Eye (tissue), 1 donor: ENCODE data around the gene TMEM254.
"Not testable (repeated sequence)": the region's sequence is repeated elsewhere in the genome, so short reads cannot be mapped to it uniquely, and the experiment has no call there.

Source experiments
- DNase-seq: peaks from one replicate; pipeline ENCODE4 v3.0.0-alpha.2; 2015

The TMEM254 gene

DNA sequence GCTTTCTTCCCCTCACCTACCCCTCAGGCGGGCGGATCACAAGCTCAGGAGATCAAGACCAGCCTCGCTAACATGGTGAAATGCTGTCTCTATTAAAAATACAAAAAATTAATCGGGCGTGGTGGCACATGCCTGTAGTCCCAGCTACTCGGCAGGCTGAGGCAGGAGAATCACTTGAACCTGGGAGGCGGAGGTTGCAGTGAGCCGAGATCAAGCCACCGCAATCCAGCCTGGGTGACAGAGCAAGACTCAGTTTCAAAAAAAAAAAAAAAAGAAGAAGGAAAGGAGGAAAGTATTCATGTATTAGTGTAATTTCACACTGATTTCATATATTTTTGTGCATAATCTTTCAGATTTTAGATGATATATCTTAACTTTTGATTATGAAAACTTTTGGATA is 55.2 kb downstream of the TMEM254 start:
- not testable (repeated sequence) for DNase-seq

DNA sequence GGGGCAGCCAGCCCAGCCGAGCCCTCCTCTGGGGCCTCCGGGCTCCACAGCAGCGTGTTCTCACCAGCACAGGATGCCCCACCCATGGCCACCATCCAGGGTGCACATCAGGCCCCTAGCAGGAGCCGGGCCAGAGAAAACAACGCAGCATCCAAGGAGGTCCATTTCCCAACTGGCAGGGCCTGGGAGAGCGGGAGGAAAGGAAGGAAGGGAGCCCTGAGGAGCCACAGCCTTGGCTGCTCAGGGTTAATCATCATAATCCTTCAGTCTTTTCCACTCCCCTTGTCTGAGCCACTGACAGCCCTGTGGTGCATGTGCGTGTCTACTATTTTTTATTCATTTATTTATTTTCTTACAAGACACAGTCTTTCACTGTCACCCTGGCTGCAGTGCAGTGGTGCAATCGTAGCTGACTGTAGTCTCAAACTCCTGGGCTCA is 57.7 kb downstream of the TMEM254 start:
- DNase-seq: peak; percentile 74

DNA sequence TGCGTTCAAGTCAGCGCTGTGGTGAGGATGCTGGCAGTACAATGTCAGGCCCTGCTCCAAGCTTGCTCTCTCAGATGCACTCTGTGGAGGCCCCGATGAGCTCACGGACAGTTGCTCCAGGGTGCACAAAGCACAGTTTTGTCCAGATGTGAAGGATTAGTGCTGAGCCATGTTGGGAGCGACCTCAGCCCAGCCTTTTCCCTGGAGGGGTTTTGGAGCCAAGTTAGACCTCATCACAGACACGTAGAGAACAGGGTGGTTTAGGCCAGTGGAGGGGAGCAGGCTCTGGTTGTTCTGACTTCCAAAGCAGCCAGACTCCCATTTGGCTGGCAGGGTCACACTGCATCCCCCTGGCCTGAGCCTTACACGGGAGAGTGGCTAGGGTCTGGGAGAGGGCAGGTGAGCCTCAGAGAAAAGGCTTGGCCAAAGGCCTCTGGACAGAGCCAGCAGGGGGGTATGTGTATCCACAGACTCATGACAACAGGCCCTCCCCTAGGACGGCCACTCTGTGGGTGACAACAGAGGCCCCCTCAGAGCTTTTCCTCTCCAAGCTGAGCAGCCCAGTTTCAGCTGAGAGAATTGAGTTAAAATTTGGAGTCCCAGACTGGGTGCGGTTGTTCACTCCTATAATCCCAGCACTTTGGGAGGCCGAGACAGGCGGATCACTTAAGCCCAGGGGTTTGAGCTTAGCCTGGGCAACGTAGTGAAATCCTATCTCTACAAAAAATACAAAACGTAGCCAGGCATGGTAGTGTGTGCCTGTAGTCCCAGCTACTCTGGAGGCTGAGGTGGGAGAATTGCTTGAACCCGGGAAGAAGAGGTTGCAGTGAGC is 58.8 kb downstream of the TMEM254 start:
- DNase-seq: peak; percentile 71

DNA sequence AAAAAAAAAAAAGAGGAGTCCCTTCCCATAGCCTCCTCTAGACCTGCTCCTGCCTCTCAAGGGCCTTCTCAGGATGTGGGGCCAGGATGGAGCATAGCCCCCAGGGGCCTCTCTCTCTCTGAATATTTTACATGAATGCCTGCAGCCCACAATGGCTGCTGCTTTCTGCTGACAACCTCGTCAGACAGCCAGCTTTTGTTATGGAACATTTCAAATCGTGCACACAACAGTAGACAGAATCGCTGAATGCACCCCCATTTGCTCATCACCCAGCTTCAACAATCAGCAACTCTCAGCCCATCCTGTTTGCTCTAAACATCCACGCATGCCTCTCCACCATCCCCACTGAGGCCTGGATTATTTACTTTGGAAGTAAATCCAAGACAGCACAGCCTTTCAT is 59.5 kb downstream of the TMEM254 start:
- DNase-seq: peak; percentile 65

DNA sequence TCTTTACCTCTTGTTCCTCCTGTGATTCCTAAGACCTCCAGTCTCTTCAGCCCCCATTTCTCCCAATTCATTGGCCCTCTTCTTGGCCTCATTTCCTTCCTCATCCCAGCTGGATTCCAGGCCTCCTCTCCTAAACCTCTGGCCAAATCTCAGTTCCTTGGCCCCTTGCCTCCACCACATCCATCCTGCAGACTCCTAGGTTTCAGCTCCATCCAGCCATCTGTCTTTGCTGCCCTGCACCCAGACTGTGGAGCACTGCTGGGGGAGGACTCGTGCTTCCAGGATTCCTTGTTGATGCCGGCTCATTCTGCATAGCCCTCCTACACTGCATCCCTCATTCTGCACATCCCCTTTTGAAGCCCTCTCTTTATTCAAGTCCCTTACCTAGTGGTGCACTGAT is 60.8 kb downstream of the TMEM254 start:
- DNase-seq: no peak

DNA sequence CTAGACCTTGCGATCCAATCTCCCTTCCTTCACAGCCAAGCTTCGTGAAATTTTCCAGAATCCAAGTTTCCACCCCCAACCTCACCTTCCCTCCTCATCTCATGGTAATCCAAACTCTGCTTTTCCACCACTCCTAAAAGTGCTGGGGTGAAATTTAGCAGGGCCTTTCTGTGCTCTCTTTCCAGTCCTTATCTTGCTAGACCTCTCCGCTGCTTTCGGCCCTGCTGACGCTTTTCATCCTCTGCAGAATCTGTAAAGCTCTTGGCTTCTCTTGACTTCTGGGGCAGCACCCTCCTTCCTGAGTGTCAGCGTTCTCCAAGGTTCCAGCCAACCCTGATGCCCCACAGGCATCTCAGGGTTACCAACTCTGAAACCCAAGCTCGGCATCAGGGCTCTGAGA is 61.8 kb downstream of the TMEM254 start:
- no peak for DNase-seq

DNA sequence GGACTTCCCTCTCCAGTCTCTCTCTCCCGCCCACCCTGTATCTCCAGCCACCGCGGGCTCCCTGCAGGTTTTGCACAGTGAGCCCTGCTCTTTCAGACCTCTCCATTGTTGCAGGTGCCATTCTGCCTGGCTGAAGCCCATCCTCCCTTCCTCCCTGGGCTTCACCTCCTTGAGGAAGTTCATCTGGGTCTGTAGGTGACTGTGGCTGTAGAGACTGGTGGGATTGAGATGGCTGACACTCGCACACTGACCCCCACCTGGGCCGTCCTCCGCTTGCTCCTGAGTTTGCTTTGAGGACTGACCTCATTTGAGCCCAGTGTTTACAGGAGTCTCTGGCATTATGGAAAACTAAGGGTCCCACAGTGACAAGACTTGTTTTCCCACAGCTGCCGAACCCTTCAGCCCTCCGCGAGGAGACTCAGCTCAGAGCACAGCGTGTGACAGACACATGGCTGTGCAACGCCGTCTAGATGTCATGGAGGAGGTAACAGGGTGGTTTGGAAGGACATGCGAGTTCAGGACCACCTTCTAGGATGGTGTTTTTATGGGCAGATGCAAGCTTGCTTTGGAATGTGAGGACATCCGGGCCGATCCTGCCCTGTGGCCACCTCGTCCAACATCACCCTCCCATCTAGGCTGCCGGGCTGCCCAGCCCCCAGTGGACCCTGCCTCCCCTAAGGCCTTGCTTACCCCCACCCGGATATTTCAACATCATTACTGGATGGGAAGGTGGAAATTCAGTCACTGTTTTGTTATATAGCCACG is 63.4 kb downstream of the TMEM254 start:
- DNase-seq: no peak
